Mucosa of descending colon (tissue), 3 donors: ENCODE results near the gene IRF2BP2. TPM values are rescaled to one million over a fixed set of nuclear protein-coding genes. Genes with fewer than 3 reads are reported as not detected.

Experiments used
- ATAC-seq: fragments of 200-7000 bp; cut with Tn5 transposase; one replicate; pipeline ENCODE4 v1.9.1; 2020; ENCODE audit warnings: mild to moderate bottlenecking, moderate library complexity
- DNase-seq, 3 donors: peaks; one replicate each; pipeline ENCODE4 v3.0.0-alpha.2; 2020
- H3K36me3 ChIP-seq: fragments of 200-600 bp; one replicate; pipeline ENCODE4 v1.8.0; 2021; ENCODE audit warnings: low read depth, mild to moderate bottlenecking
- H3K4me1 ChIP-seq: fragments of 200-600 bp; one replicate; pipeline ENCODE4 v1.8.0; 2021; ENCODE audit warnings: low read depth, mild to moderate bottlenecking
- H3K4me3 ChIP-seq: fragments of 200-600 bp; one replicate; pipeline ENCODE4 v1.8.0; 2021; ENCODE audit warnings: mild to moderate bottlenecking
- H3K9me3 ChIP-seq: fragments of 200-600 bp; one replicate; pipeline ENCODE4 v1.8.0; 2021; ENCODE audit warnings: mild to moderate bottlenecking
- CTCF ChIP-seq: fragments of 200-600 bp; IDR thresholded peaks from one replicate; pipeline ENCODE4 v1.8.0; 2022; ENCODE audit warnings: antibody characterized with exemption, mild to moderate bottlenecking
- intact Hi-C, 2 donors: fragments of 100-400 bp; cut with DNase I in 1 of 2; cut with micrococcal nuclease in 1 of 2; formaldehyde crosslinking; loops; one replicate each; pipeline versions ENCODE4 v1.11.0 to v1.11.1; 2022; cut with DNase I, micrococcal nuclease
- total RNA-seq, 3 donors: library from RNA; stranded (reverse); fragmentation: NEBNext Ultra II Directional in 2 of 3; extraction: Animal tissue kit (Norgen Biotek cat#: 25700) in 2 of 3; gene quantifications; one replicate each; pipeline versions ENCODE4 v1.2.1 to v1.2.4, GENCODE V29; 2021 to 2023
- donor health status: DM: no; HTN: no; CAD: no; lungs with moderate emphysema.
- donor health status: DM: no; HTN: no; CAD: no.
- donor health status: DM: no; HTN: yes; CAD: no.

The IRF2BP2 gene
- total RNA-seq, 3 donors from 2014 or later = 134 to 180 (median 156) TPM

GRCh38 chr1:234604495-234605398 lies 5.2 kb downstream of the IRF2BP2 start:
- Histone ChIP-seq H3K36me3 (no peaks in the 10 kb centered on the region), H3K9me3 (no peaks in the 10 kb centered on the region), H3K4me1 (peaks cover 40% of the 10 kb centered on the region), H3K4me3 (no peak overlapping the region)
- DNase-seq (no peak), ATAC-seq (peak; percentile 15)
- no peak for TF ChIP-seq CTCF
- intact Hi-C loops = loop anchor here in 1 of 2 donors (5.0 kb wide), 2 partner anchors 72 to 118 kb away; no protein-coding TSS in a partner anchor

- no peak overlapping the region for H3K4me3 ChIP-seq
- H3K36me3 ChIP-seq = no peaks in the 10 kb centered on the region
- no peak for ATAC-seq
- H3K9me3 ChIP-seq = no peaks in the 10 kb centered on the region
- intact Hi-C loops = no loop called here
- H3K4me1 ChIP-seq = peaks cover 48% of the 10 kb centered on the region
- DNase-seq = no peak
- TF ChIP-seq CTCF = no peak
Observed at GRCh38 chr1:234603221-234604204, 6.5 kb downstream of the IRF2BP2 start.

GRCh38 chr1:234602334-234603220 lies 7.4 kb downstream of the IRF2BP2 start:
- TF ChIP-seq CTCF = no peak
- no peaks in the 10 kb centered on the region for H3K9me3 ChIP-seq
- no peak overlapping the region for H3K4me3 ChIP-seq
- DNase-seq (peak in 1 of 3 donors; percentile 72), ATAC-seq (peak; percentile 48)
- H3K4me1 ChIP-seq = peaks cover 49% of the 10 kb centered on the region
- H3K36me3 ChIP-seq = no peaks in the 10 kb centered on the region
- intact Hi-C loops = no loop called here

GRCh38 chr1:234601301-234602017 lies 8.5 kb downstream of the IRF2BP2 start:
- DNase-seq (no peak), ATAC-seq (no peak)
- Histone ChIP-seq H3K4me1 (peaks cover 49% of the 10 kb centered on the region), H3K36me3 (no peaks in the 10 kb centered on the region), H3K4me3 (no peak overlapping the region), H3K9me3 (no peaks in the 10 kb centered on the region)
- no peak for TF ChIP-seq CTCF
- intact Hi-C loops = no loop called here
